BE2C (cell line): ENCODE measurements around the gene EXOC4.
A peak's percentile ranks its signal among the peaks of the same experiment; 100 is the strongest.

Experiments used
- DNase-seq: peaks from one replicate; pipeline ENCODE4 v3.0.0-alpha.2; 2020
- H3K27me3 ChIP-seq: fragments of 250-450 bp; sonication (Bioruptor Pico); 2 replicates; pipeline ENCODE4 v1.5.1; 2020; ENCODE audit warnings: mild to moderate bottlenecking
- H3K36me3 ChIP-seq: fragments of 250-450 bp; sonication (Bioruptor Pico); 2 replicates; pipeline ENCODE4 v1.5.1; 2020; ENCODE audit warnings: mild to moderate bottlenecking
- H3K4me1 ChIP-seq: fragments of 250-450 bp; sonication (Bioruptor Pico); 2 replicates; pipeline ENCODE4 v1.5.1; 2020
- H3K4me3 ChIP-seq: 2 replicates; pipeline ENCODE4 v1.5.1; 2011; ENCODE audit warnings: low read depth, low read length
- H3K9me3 ChIP-seq: fragments of 250-450 bp; sonication (Bioruptor Pico); 2 replicates; pipeline ENCODE4 v1.5.1; 2020
- CTCF ChIP-seq: IDR thresholded peaks from 2 replicates; pipeline ENCODE4 v1.5.1; 2012; ENCODE audit warnings: mild to moderate bottlenecking, low read depth, low read length

Gene EXOC4

GRCh38 chr7:133790911-133791310, 538.0 kb downstream of the EXOC4 start:
- no peaks in the 10 kb centered on the region; the same call in 1 of the 2 replicates for H3K36me3 ChIP-seq
- H3K27me3 ChIP-seq, result no peaks in the 10 kb centered on the region
- no peak for TF ChIP-seq CTCF
- H3K9me3 ChIP-seq, result no peaks in the 10 kb centered on the region
- H3K4me1 ChIP-seq, result peaks cover 20% of the 10 kb centered on the region
- H3K4me3 ChIP-seq, result no peak overlapping the region
- no peak for DNase-seq

- Histone ChIP-seq H3K27me3 (no peaks in the 10 kb centered on the region), H3K9me3 (no peaks in the 10 kb centered on the region), H3K4me1 (peaks cover 39% of the 10 kb centered on the region), H3K36me3 (no peaks in the 10 kb centered on the region; the same call in 1 of the 2 replicates), H3K4me3 (no peak overlapping the region)
- DNase-seq, result peak; percentile 34
- no peak for TF ChIP-seq CTCF
Observed at GRCh38 chr7:133794479-133794878, 541.6 kb downstream of the EXOC4 start.

- Histone ChIP-seq H3K36me3 (no peaks in the 10 kb centered on the region; the same call in 1 of the 2 replicates), H3K4me3 (no peak overlapping the region), H3K27me3 (no peaks in the 10 kb centered on the region), H3K4me1 (peaks cover 38% of the 10 kb centered on the region), H3K9me3 (no peaks in the 10 kb centered on the region)
- no peak for DNase-seq
- TF ChIP-seq CTCF, result no peak
Observed at GRCh38 chr7:133795068-133795665, 542.3 kb downstream of the EXOC4 start.

- DNase-seq, result peak; percentile 64
- Histone ChIP-seq H3K27me3 (no peaks in the 10 kb centered on the region), H3K36me3 (no peaks in the 10 kb centered on the region), H3K4me1 (peaks cover 42% of the 10 kb centered on the region), H3K9me3 (no peaks in the 10 kb centered on the region), H3K4me3 (peak overlapping the region; percentile 17; the same call in 1 of the 2 replicates)
- peak; percentile 52 for TF ChIP-seq CTCF
Observed at GRCh38 chr7:133796782-133797745, 544.2 kb downstream of the EXOC4 start.

GRCh38 chr7:133797818-133798520, 545.1 kb downstream of the EXOC4 start:
- Histone ChIP-seq H3K4me1 (peaks cover 42% of the 10 kb centered on the region), H3K9me3 (no peaks in the 10 kb centered on the region), H3K27me3 (no peaks in the 10 kb centered on the region), H3K36me3 (no peaks in the 10 kb centered on the region), H3K4me3 (no peak overlapping the region)
- no peak for DNase-seq
- no peak for TF ChIP-seq CTCF
